ENCODE data around the gene RPTN.

RPTN gene

GRCh38 chr1:152112885-152113432 lies 46.1 kb downstream of the RPTN start:
- Histone ChIP-seq H3K36me3 (ENCODE audit: control insufficient read depth in 5 of 5, insufficient read depth in 5 of 5, low read length in 5 of 5) (no peaks in the 10 kb centered on the region), H3K4me1 (ENCODE audit: control insufficient read depth in 5 of 5, insufficient read depth in 5 of 5, low read length in 5 of 5) (peaks cover 7 to 47% (median 38%) of the 10 kb centered on the region in 5 donors), H3K4me3 (ENCODE audit: low read depth in 1 of 5, low read length in 5 of 5) (peak overlapping the region in 3 of 5 donors; percentile 50 to 58 (median 56)), H3K27ac (ENCODE audit: low read depth, low read length) (no peak overlapping the region), H3K27me3 (ENCODE audit: control insufficient read depth in 5 of 5, insufficient read depth in 4 of 5, low read length in 5 of 5) (peaks cover 41 to 67% (median 55%) of the 10 kb centered on the region in 5 donors), H3K9ac (ENCODE audit: low read length in 5 of 5) (no peak overlapping the region), H3K9me3 (ENCODE audit: control insufficient read depth in 5 of 5, low read length in 5 of 5) (peaks cover 0 to 11% (median 7%) of the 10 kb centered on the region in 5 donors)

DNA sequence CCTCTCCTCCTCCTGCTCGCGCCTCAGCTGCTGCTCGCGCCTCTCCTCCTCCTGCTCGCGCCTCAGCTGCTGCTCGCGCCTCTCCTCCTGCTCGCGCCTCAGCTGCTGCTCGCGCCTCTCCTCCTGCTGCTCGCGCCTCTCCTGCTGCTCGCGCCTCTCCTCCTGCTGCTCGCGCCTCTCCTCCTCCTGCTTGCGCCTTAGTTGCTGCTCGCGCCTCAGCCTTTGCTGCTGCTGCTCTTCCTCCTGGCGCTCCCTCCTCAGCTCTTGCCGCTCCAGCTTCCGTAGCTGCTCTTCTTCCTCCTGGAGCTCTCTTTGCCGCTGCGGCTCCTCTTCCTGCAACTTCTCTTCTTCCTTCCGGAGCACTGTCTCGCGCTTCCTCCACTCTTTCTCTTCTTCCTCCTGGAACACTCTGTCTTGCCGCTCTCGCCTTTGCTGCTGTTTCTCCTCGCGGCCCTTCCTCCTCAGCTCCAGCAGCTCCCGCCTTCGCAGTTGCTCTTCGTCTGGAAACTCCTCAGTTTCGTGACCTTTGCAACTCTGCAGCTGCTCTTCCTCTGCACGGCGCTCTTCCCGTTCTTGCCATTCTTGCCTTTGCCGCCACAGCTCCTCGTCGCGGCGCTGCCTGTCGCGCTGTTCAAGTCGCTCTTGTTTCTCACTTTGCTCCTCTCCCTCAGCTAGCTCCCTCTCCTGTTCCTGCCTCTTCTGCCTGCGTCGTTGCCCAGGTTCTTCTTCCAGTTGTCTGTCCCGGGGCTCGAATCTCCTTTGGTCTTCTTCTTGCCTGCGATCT lies 46.7 kb downstream of the RPTN start:
- Histone ChIP-seq H3K27me3 (ENCODE audit: control insufficient read depth in 5 of 5, insufficient read depth in 4 of 5, low read length in 5 of 5) (peaks cover 46 to 74% (median 62%) of the 10 kb centered on the region in 5 donors), H3K9me3 (ENCODE audit: control insufficient read depth in 5 of 5, low read length in 5 of 5) (peaks cover 0 to 17% (median 13%) of the 10 kb centered on the region in 5 donors), H3K36me3 (ENCODE audit: control insufficient read depth in 5 of 5, insufficient read depth in 5 of 5, low read length in 5 of 5) (no peaks in the 10 kb centered on the region), H3K4me1 (ENCODE audit: control insufficient read depth in 5 of 5, insufficient read depth in 5 of 5, low read length in 5 of 5) (peaks cover 7 to 53% (median 44%) of the 10 kb centered on the region in 5 donors), H3K27ac (ENCODE audit: low read depth, low read length) (no peak overlapping the region), H3K4me3 (ENCODE audit: low read depth in 1 of 5, low read length in 5 of 5) (peak overlapping the region; percentile 50 to 58 (median 56)), H3K9ac (ENCODE audit: low read length in 5 of 5) (no peak overlapping the region)

DNA sequence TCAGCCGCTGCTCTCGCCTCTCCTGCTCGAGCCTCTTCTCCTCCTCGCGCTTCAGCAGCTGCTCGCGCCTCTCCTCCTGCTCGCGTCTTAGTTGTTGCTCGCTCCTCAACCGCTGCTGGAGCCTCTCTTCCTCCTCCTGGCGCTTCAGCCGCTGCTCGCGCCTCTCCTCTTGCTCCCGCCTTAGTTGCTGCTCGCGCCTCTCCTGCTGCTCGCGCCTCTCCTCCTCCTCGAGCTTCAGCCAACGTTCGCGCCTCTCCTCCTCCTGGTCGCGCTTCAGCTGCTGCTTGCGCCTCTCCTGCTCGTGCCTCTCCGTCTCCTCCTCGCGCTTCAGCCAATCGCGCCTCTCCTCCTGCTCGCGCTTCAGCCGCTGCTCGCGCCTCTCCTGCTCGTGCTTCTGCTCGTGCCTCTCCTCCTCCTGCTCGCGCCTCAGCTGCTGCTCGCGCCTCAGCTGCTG lies 47.5 kb downstream of the RPTN start:
- H3K9ac ChIP-seq (ENCODE audit: low read length in 5 of 5): no peak overlapping the region
- peaks cover 49 to 79% (median 64%) of the 10 kb centered on the region in 5 donors for H3K27me3 ChIP-seq (ENCODE audit: control insufficient read depth in 5 of 5, insufficient read depth in 4 of 5, low read length in 5 of 5)
- no peak overlapping the region for H3K27ac ChIP-seq (ENCODE audit: low read depth, low read length)
- peak overlapping the region; percentile 44 to 73 (median 69) for H3K4me3 ChIP-seq (ENCODE audit: low read depth in 1 of 5, low read length in 5 of 5)
- H3K9me3 ChIP-seq (ENCODE audit: control insufficient read depth in 5 of 5, low read length in 5 of 5): peaks cover 0 to 20% (median 13%) of the 10 kb centered on the region in 5 donors
- H3K4me1 ChIP-seq (ENCODE audit: control insufficient read depth in 5 of 5, insufficient read depth in 5 of 5, low read length in 5 of 5): peaks cover 7 to 53% (median 44%) of the 10 kb centered on the region in 5 donors
- H3K36me3 ChIP-seq (ENCODE audit: control insufficient read depth in 5 of 5, insufficient read depth in 5 of 5, low read length in 5 of 5): no peaks in the 10 kb centered on the region

GRCh38 chr1:152110860-152111514 lies 48.0 kb downstream of the RPTN start:
- Histone ChIP-seq H3K9ac (ENCODE audit: low read length in 5 of 5) (no peak overlapping the region), H3K9me3 (ENCODE audit: control insufficient read depth in 5 of 5, low read length in 5 of 5) (peaks cover 0 to 20% (median 13%) of the 10 kb centered on the region in 5 donors), H3K27ac (ENCODE audit: low read depth, low read length) (no peak overlapping the region), H3K4me3 (ENCODE audit: low read depth in 1 of 5, low read length in 5 of 5) (peak overlapping the region; percentile 44 to 73 (median 69)), H3K4me1 (ENCODE audit: control insufficient read depth in 5 of 5, insufficient read depth in 5 of 5, low read length in 5 of 5) (peaks cover 7 to 53% (median 44%) of the 10 kb centered on the region in 5 donors), H3K27me3 (ENCODE audit: control insufficient read depth in 5 of 5, insufficient read depth in 4 of 5, low read length in 5 of 5) (peaks cover 49 to 79% (median 64%) of the 10 kb centered on the region in 5 donors), H3K36me3 (ENCODE audit: control insufficient read depth in 5 of 5, insufficient read depth in 5 of 5, low read length in 5 of 5) (no peaks in the 10 kb centered on the region)

DNA sequence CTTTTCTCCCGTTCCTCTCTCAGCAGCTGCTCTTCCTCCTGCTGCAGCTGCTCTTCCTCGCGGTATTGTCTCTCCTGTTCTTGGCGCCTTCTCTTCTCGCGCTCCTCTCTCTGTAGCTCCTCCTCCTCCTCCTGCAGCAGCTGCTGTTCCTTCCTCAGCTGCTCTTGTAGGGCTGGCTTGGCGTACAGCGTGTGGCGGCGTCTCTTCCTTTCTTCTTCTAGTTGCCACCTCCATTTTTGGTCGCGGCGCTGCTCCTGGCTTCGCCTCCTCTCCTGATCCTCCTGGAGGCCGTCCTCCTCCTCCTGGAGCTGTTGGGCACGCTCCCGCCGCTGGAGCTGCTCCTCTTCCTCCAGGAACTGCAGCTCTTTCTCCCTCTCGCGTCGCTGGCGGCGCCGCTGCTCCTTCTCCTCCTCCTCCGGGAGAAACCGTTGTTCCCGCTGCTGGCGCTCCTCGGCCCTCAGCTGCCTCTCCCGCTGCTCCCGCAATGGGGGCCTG lies 48.6 kb downstream of the RPTN start:
- no peak overlapping the region for H3K27ac ChIP-seq (ENCODE audit: low read depth, low read length)
- H3K4me1 ChIP-seq (ENCODE audit: control insufficient read depth in 5 of 5, insufficient read depth in 5 of 5, low read length in 5 of 5): peaks cover 7 to 53% (median 44%) of the 10 kb centered on the region in 5 donors
- no peaks in the 10 kb centered on the region for H3K36me3 ChIP-seq (ENCODE audit: control insufficient read depth in 5 of 5, insufficient read depth in 5 of 5, low read length in 5 of 5)
- H3K4me3 ChIP-seq (ENCODE audit: low read depth in 1 of 5, low read length in 5 of 5): peak overlapping the region; percentile 66 to 80 (median 70)
- H3K9me3 ChIP-seq (ENCODE audit: control insufficient read depth in 5 of 5, low read length in 5 of 5): peaks cover 0 to 20% (median 13%) of the 10 kb centered on the region in 5 donors
- H3K27me3 ChIP-seq (ENCODE audit: control insufficient read depth in 5 of 5, insufficient read depth in 4 of 5, low read length in 5 of 5): peaks cover 50 to 78% (median 68%) of the 10 kb centered on the region in 5 donors
- no peak overlapping the region for H3K9ac ChIP-seq (ENCODE audit: low read length in 5 of 5)

- H3K27ac ChIP-seq (ENCODE audit: low read depth, low read length): no peak overlapping the region
- peaks cover 7 to 53% (median 44%) of the 10 kb centered on the region in 5 donors for H3K4me1 ChIP-seq (ENCODE audit: control insufficient read depth in 5 of 5, insufficient read depth in 5 of 5, low read length in 5 of 5)
- H3K27me3 ChIP-seq (ENCODE audit: control insufficient read depth in 5 of 5, insufficient read depth in 4 of 5, low read length in 5 of 5): peaks cover 45 to 78% (median 67%) of the 10 kb centered on the region in 5 donors
- H3K9ac ChIP-seq (ENCODE audit: low read length in 5 of 5): no peak overlapping the region
- peaks cover 0 to 20% (median 13%) of the 10 kb centered on the region in 5 donors for H3K9me3 ChIP-seq (ENCODE audit: control insufficient read depth in 5 of 5, low read length in 5 of 5)
- no peaks in the 10 kb centered on the region for H3K36me3 ChIP-seq (ENCODE audit: control insufficient read depth in 5 of 5, insufficient read depth in 5 of 5, low read length in 5 of 5)
- H3K4me3 ChIP-seq (ENCODE audit: low read depth in 1 of 5, low read length in 5 of 5): peak overlapping the region; percentile 66 to 80 (median 70)
These were observed 49.1 kb downstream of the RPTN start for GRCh38 chr1:152109998-152110294.

- Histone ChIP-seq H3K4me3 (ENCODE audit: low read depth in 1 of 5, low read length in 5 of 5) (peak overlapping the region; percentile 66 to 80 (median 70)), H3K36me3 (ENCODE audit: control insufficient read depth in 5 of 5, insufficient read depth in 5 of 5, low read length in 5 of 5) (no peaks in the 10 kb centered on the region), H3K27me3 (ENCODE audit: control insufficient read depth in 5 of 5, insufficient read depth in 4 of 5, low read length in 5 of 5) (peaks cover 42 to 76% (median 65%) of the 10 kb centered on the region in 5 donors), H3K9ac (ENCODE audit: low read length in 5 of 5) (no peak overlapping the region), H3K9me3 (ENCODE audit: control insufficient read depth in 5 of 5, low read length in 5 of 5) (peaks cover 0 to 20% (median 13%) of the 10 kb centered on the region in 5 donors), H3K27ac (ENCODE audit: low read depth, low read length) (no peak overlapping the region), H3K4me1 (ENCODE audit: control insufficient read depth in 5 of 5, insufficient read depth in 5 of 5, low read length in 5 of 5) (peaks cover 7 to 53% (median 44%) of the 10 kb centered on the region in 5 donors)
These were observed 49.6 kb downstream of the RPTN start for GRCh38 chr1:152109231-152109997.

- H3K36me3 ChIP-seq (ENCODE audit: control insufficient read depth in 5 of 5, insufficient read depth in 5 of 5, low read length in 5 of 5): no peaks in the 10 kb centered on the region
- no peak overlapping the region for H3K27ac ChIP-seq (ENCODE audit: low read depth, low read length)
- H3K4me1 ChIP-seq (ENCODE audit: control insufficient read depth in 5 of 5, insufficient read depth in 5 of 5, low read length in 5 of 5): peaks cover 7 to 53% (median 44%) of the 10 kb centered on the region in 5 donors
- no peak overlapping the region for H3K9ac ChIP-seq (ENCODE audit: low read length in 5 of 5)
- peak overlapping the region; percentile 66 to 80 (median 70) for H3K4me3 ChIP-seq (ENCODE audit: low read depth in 1 of 5, low read length in 5 of 5)
- peaks cover 42 to 72% (median 65%) of the 10 kb centered on the region in 5 donors for H3K27me3 ChIP-seq (ENCODE audit: control insufficient read depth in 5 of 5, insufficient read depth in 4 of 5, low read length in 5 of 5)
- peaks cover 0 to 20% (median 13%) of the 10 kb centered on the region in 5 donors for H3K9me3 ChIP-seq (ENCODE audit: control insufficient read depth in 5 of 5, low read length in 5 of 5)
These were observed 50.2 kb downstream of the RPTN start for GRCh38 chr1:152108882-152109222.
